ENCODE data around the gene POC5. TPM values are rescaled to one million over a fixed set of nuclear protein-coding genes. Genes with fewer than 3 reads are reported as not detected.

POC5 gene
- total and polyA plus RNA-seq, 2 donors from 2014 or later = 6.1 to 12.1 TPM

GRCh38 chr5:75662061-75662460 lies 55.2 kb downstream of the POC5 start:
- no peak for DNase-seq
- FAIRE-seq = no peak
- Histone ChIP-seq H3K36me3 (ENCODE audit: control insufficient read depth in 2 of 3, insufficient read depth in 3 of 3, low read length in 3 of 3) (no peaks in the 10 kb centered on the region), H3K4me1 (ENCODE audit: control insufficient read depth in 2 of 3, insufficient read depth in 2 of 3, low read depth in 1 of 3, low read length in 3 of 3) (peaks cover 0 to 4% (median 0%) of the 10 kb centered on the region in 3 donors), H3K9me3 (ENCODE audit: control insufficient read depth in 2 of 3, insufficient read depth in 1 of 3, low read length in 3 of 3) (no peaks in the 10 kb centered on the region), H3K27ac (ENCODE audit: low read depth in 2 of 2, low read length in 2 of 2) (no peak overlapping the region), H3K4me3 (ENCODE audit: low read length in 3 of 3) (no peak overlapping the region), H3K27me3 (ENCODE audit: control insufficient read depth, insufficient read depth, low read length) (no peaks in the 10 kb centered on the region), H3K9ac (ENCODE audit: low read length in 3 of 3) (no peak overlapping the region)
- intact Hi-C loops (cut with DNase I) = no loop called here
- TF ChIP-seq CTCF (IDR thresholded peaks at IDR 0.05; ENCODE audit: borderline replicate concordance, extremely low read depth, insufficient read depth) = no peak

DNA sequence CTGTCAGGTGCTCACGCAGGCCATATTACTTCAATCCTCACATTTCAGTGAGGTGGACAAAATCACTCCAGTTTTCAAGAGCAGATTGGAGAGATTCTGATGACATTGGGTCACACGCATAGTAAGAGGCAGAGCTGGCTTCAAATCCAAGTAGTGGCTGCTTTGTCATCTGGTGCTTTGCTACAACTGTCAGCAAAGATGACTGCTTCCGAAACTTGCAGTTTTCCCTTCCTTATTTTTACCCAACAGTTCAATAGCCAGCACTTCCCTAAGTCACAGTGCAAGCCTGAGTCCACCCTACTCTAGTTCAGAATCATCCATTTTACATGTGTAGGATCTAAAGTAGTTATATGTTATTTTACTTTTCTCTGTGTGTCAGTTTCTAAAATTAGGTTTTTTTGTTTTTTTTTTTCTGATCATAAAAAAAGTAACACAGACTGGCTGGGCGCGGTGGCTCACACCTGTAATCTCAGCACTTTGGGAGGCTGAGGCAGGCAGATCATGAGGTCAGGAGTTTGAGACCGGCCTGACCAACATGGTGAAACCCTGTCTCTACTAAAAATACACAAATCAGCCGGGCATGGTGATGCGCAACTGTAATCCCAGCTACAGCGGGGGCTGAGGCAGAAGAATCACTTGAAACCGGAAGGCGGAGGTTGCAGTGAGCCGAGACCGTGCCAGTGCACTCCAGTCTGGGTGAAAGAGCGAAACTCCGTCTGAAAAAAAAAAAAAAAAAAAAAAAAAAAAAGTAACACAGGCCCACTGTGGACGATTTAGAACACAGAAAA lies 56.4 kb downstream of the POC5 start:
- Histone ChIP-seq H3K9ac (ENCODE audit: low read length in 3 of 3) (no peak overlapping the region), H3K4me3 (ENCODE audit: low read length in 3 of 3) (no peak overlapping the region), H3K4me1 (ENCODE audit: control insufficient read depth in 2 of 3, insufficient read depth in 2 of 3, low read depth in 1 of 3, low read length in 3 of 3) (peaks cover 0 to 4% (median 0%) of the 10 kb centered on the region in 3 donors), H3K36me3 (ENCODE audit: control insufficient read depth in 2 of 3, insufficient read depth in 3 of 3, low read length in 3 of 3) (no peaks in the 10 kb centered on the region), H3K27ac (ENCODE audit: low read depth in 2 of 2, low read length in 2 of 2) (no peak overlapping the region), H3K9me3 (ENCODE audit: control insufficient read depth in 2 of 3, insufficient read depth in 1 of 3, low read length in 3 of 3) (no peaks in the 10 kb centered on the region), H3K27me3 (ENCODE audit: control insufficient read depth, insufficient read depth, low read length) (no peaks in the 10 kb centered on the region)
- intact Hi-C loops (cut with DNase I) = no loop called here
- DNase-seq (no peak), FAIRE-seq (no peak)
- no peak for TF ChIP-seq CTCF (IDR thresholded peaks at IDR 0.05; ENCODE audit: borderline replicate concordance, extremely low read depth, insufficient read depth)

GRCh38 chr5:75659791-75660450 lies 57.3 kb downstream of the POC5 start:
- Histone ChIP-seq H3K27ac (ENCODE audit: low read depth in 2 of 2, low read length in 2 of 2) (no peak overlapping the region), H3K27me3 (ENCODE audit: control insufficient read depth, insufficient read depth, low read length) (no peaks in the 10 kb centered on the region), H3K36me3 (ENCODE audit: control insufficient read depth in 2 of 3, insufficient read depth in 3 of 3, low read length in 3 of 3) (no peaks in the 10 kb centered on the region), H3K9ac (ENCODE audit: low read length in 3 of 3) (no peak overlapping the region), H3K4me3 (ENCODE audit: low read length in 3 of 3) (no peak overlapping the region), H3K4me1 (ENCODE audit: control insufficient read depth in 2 of 3, insufficient read depth in 2 of 3, low read depth in 1 of 3, low read length in 3 of 3) (no peaks in the 10 kb centered on the region), H3K9me3 (ENCODE audit: control insufficient read depth in 2 of 3, insufficient read depth in 1 of 3, low read length in 3 of 3) (no peaks in the 10 kb centered on the region)
- TF ChIP-seq CTCF (IDR thresholded peaks at IDR 0.05; ENCODE audit: borderline replicate concordance, extremely low read depth, insufficient read depth) = no peak
- FAIRE-seq (no peak), DNase-seq (no peak)
- intact Hi-C loops (cut with DNase I) = no loop called here
